NCI-H1436 (cell line): ENCODE results near the gene DDX41.

ENCODE experiments used
- DNase-seq: peaks from one replicate; lab custom pipeline; 2025; lab: John Stamatoyannopoulos, UW

Gene DDX41

DNA sequence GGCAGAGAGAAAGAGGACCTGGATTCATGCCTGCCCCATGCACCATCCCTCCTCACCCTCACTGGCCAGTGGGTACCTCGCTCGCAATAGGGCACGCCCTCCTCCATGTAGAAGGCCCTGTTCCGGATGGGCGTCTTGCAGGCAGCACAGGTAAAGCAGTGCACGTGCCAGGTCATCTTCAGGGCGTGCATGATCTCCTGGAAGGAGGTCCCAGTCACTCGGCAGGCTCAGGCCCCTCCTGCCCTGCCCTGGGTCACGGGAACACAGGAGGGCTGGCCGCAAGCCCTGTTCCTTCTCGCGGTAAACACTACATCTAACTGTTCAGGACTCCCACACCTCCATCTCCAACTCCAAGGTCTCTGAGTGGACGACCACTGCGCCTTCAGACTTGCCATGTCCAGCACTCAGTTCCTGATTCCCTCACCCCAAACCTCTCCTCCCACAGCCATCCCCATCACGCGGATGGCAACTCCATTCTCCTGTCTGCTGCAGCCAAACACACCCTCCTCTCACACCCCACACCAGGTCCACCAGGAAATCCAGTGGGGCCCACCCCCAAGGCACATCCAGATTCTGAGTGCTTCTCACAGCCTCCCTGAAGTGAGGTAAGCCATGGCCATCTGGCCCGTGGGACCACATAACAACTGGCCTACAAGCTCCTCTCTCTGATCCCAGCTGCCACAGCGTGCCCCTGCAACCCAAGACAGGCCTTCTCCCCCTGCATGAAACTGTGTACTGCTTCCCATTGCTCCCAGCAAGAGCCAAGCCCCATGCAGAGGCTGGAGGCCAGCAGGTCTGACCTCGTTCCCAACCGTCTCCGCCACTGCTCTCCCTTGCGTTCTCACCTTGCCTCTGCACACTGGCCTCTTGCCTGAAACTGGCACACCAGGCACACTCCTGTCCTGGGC lies 32.5 kb downstream of the DDX41 start:
- no peak for DNase-seq

DNA sequence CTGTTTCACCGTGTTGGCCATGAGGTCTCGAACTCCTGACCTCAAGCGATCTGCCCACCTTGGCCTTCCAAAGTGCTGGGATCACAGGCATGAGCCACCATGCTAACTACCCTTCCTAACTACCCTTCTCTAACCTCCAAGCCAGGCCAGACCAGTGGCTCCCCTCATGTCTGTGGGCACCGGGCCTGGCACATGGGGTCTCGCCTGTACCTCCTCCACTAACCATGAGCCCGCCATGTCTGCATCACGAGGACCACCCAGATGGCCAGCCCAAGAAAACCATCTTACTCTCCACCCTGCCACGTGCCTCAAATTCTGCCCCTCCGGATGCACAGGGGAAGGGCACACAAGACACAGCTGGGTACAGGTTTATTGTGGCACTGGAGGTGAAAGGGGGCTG lies 33.7 kb downstream of the DDX41 start:
- no peak for DNase-seq

DNA sequence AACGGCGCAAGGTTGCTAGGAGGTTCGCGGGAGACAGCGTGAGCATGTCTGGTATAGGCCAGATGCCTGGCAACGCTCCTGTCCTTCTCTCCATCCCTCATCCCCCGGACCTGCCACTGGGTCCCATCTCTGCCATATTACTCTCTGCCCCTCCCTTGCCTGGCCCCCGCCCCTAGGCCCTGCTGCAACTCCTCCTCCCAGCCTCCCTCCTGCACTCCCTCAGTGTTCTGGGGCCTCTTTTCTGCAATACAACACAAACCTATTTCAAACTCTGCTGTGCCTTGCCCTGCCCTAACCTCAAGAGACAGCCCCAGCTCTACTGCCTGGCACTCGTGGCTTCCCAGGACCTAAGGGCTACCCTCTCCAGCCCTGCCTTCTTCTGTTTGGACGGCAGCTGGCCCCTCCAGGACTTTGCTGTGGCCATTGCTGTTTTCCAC lies 34.4 kb downstream of the DDX41 start:
- no peak for DNase-seq

DNA sequence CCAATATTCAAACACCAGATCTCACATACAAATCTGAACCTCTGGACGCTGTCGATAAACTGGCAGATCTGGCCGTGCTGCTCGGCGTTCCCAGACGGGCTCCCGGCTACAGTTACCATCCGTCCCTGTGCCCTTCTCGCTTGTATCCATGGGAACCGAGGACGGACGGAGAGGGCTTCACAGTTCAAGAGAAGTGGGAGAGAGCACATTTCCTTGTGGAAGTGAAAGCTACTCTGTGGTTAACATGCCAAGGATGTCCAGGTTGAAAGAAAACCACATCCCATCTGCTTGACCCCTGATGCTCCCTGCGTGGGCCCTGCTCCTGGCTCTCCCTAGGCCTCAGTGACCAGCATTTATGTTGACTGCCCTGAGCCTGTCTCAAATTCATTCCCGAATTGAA lies 37.0 kb downstream of the DDX41 start:
- no peak for DNase-seq

DNA sequence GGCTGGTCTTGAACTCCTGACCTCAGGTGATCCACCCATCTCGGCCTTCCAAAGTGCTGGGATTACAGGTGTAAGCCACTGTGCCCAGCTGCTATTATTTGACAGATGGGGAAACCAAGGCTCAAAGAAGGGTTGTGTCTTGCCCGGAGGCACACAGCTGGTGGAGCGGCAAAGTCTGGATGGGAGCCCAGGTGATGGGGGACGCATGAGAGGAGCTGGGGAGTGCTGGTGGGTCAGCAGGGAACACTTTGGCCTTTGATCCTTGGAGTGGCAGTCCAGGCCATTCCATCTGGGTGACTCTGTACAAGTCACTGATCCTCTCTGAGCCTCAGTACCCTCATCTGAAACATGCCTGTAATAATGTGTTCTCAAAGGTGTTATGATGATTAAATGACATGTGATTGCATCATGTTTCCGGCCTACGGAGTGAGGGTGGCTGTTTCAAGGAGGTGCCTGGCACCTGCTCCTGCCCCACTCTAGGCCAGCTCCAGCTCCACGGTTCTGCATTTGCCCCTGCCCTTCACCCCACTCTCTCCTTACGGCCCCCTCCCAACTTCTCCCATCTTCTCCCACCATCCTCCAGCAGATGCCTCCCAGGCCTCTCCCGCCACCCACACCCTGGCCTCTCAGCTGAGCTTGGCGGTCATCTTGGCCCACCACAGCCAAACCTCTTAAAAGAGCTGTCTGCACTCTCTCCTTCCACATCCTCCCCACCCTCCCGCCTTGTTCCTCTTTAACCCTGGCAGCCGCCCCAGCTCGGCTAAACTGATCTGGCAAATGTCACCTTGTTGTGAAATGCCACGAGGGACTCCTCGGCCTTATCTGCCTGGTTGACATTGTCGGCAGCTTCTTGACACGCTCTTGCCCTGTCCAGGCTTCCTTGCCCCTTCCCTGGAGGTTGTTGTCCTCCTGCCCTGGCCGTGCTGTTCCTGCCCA lies 37.8 kb downstream of the DDX41 start:
- no peak for DNase-seq

DNA sequence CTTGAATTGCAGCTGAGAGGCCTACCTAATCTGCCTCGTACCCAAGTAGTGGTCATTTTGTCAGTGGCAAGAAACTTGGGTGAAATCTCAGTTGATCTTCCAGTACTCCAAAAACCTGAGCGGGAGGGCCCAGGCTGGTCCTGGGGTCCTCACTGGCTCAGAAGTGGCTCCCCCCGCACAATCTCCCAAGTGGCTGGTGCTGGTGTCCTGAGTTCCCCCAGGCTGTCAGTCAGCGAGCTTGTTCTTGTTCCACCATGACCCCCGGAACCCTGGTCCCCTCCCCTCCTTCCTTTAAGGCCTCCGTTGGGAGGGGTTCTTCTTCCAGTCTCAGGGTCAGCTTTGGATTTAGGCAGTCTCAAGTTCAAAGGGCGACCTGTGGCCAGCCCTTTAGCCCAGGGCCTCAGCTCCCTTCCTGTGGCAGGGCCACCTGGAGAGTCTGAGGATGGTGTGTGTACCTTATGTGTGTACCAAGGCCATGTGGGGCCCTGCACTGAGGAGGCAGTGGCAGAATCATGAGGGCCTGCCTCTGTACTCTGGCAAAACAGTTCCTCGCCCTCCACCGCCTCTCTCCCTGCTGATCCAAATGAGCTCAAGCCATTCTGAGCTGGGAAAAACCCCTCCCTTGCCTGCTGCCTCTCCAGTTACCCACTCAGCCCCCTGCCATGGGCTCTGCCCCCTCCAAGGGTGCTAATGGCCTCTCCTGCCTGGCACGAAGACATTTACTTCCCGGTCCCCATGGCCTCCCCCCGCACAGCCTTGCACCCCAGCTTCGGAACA lies 38.9 kb downstream of the DDX41 start:
- DNase-seq: no peak

DNA sequence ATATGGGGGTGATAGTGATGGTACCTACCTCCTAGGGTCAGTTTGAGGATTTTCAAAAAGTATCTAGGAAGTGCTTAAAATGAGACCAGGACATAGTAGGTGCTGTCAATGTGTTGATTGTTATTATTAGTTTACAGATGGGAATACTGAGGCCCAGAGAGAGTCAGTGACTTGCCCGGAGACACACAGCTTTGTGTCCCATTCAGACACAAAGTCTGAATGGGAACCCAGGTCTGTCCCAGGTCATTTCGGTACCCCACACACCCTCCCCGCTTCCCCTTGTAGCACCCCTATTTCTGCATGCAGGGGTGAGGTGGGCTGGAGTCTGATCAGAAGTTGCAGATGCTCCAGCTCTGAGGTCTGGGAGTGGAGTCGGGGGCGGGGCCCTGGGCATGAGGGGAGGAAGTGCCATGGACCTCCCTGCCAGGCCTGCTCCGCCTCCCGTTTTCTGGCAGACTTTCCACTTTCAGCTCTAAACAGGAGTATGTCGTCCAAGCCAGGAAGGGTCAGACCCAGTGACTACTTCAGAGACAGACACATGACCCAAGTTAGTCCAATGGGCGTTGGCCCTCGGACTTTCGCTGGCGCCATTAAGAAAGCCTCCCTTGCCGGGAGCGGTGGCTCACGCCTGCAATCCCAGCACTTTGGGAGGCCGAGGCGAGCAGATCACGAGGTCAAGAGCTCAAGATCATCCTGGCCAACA lies 40.1 kb downstream of the DDX41 start:
- no peak for DNase-seq

DNA sequence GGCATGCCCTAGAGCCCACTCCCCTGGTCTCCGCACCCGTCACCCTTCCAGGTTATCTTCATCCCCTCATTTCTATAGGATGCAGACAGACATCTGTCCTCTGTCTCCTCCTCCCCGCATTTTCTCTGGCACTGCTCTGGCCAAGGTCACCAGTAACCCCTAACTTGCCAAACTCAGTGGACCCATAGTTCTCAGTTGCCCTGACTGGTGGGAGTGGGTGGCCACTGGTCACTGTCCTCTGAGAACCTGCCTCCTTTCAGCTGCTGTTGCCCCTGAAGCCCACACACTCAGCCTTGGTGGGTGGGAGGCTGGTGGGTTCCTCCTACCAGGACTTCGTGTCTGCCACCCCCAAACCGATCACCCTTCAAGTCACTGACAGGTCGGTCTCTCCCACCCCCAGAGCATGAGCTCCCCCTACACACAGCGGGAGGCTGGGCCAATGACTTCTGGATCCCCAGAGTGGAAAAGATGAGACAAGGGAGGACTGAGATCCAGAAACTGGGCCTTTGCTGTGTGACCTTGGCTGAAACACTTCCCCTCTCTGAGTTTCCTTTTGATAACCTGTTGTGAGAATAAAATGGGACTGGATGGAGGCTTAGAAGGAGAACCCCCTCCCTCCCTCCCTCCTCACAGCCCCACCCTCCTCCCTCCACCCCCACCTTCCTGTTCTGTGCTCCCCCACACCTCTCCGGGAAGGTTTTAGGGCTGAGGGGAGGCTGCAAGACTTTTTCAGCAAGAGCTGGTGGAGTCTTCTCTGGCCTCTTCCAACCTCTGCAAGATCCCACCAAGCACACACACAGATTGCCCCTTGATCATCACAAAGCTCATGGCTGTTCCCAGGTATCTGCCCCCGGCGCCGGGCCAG lies 41.0 kb downstream of the DDX41 start:
- no peak for DNase-seq

DNA sequence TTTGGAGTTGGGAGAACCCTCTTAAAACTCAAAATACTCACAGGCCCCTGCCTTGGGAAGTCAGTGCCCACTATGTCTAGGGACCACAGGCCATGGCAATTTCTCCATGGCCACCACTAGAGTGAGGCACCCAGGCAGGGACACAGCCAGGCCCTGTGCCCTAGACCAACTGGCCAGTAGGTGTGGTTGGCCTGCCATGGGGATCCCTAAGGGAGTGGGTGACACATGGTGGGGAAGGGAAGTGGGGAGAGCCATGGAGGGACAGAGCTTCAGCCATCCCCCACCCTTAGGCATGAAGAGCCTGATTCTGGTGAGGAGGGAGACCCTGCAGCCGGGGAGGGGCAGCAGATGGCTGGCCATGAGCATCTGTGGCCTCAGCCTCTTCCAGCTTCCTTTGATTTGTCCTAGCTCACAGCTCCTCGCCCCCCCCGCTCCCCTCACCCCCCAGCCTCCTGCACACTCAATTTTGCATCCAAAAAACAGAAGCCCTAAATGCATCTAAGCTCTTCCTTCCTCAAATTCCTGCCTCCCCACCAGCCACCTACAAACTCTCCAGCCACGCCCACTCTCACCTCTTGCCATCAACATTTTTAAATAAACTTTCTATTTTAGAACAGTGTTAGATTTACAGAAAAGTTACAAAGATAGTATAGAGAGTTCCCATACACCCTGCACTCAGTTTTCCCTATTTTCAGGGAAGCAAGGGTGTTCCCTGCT lies 41.8 kb downstream of the DDX41 start:
- no peak for DNase-seq

DNA sequence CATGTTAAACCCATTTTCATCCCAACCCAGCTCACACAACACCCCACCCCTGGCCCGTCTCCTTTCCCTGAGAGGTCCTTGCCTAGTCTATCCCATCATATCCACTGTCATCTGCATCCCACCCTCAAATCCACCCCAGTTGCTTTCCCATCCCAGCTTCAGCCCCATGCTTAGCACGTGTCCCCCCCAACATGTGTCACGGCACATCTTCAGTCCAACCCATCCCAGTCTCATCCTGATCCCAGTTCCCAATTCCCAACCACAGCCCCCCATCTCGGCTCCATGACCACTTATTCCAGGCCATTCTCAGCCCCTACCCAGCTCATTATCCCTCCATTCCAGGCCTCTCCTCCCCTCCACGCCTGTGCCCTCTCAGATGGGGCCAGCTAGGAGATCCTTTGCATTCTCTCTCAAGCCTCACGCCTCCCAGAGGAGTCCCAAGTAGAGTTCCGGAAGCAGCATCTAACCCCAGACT lies 42.7 kb downstream of the DDX41 start:
- DNase-seq: no peak

DNA sequence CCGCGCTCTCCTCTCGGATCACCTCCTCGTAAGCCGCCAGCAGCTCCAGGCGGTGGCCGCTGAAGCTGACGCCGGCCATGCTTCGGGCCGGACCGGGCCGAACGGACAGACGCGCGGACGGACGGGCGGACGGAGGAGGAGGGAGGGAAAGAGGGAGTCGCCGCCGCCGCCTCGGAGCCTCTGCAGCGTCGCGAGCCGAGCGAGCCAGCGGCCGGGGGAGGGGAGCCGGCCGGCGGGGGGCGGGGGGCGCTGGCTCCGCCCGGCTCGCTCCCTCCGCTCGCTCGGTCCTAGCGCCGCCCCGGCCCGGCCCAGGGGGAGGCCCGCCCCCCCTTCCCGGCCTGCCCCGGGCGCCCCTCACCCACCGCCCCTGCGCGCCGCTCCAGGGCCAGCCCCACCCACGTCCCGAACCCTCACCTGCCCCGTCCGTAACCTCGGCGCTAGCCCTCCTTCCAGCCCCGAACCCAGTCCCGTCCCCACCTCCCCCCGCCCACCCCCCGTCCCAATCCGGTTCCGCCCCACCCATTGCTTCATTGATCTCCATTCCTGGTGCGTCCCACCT lies 43.2 kb downstream of the DDX41 start, which contains the start of gene DBN1:
DBN1 (minus strand) TSS at position 192 of the 559 bp plus-strand sequence; CDS start at position 79, 113 bp downstream.
- no peak for DNase-seq

DNA sequence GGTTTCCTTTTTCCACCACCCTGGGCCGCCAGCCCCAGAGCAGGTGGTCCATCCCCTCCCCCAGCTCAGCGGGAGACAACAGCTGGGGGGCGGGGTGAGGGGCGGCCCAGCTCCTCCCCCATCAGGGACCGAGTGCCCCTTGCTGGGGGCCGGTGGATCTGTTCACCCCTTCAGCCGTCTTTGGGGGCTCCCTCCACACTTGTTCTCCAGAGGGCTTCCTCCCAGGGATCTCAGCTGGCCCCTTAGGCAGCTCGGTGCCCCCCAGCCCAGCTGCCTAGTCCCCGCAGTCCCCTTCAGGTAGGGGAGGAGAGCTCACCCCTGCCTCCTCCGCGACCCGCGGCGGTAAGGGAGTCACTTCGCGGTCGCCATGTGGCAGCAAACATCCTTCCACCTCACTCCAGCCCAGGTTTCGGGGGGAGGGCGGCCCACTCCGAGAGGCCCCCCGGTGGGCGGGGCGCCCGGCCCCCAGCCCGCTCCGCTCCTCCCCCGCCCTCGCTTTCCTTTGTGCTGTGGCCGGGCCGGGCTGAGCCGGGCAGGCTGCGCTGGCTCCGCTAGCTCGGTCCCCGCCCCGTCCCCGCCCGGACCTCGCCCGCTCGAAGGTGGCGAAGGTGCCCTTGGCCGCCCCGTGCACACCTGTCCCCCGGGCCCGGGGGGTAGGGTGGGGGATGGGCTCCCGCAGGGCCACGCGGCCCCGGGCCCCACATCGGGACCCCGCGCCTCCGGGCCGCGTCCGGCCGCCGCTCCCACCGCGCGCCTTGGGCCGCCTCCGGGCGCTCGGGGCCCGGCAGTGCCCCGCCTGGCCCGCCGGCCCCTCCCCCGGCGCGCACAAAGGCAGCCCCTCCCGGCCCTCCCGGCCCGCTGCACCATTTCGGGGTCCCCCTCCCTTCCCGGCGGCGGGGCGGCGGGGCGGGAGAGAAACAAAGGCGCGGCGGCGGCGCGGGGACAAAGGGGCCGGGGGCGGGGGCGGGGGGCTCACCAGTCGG lies 44.0 kb downstream of the DDX41 start:
- DNase-seq: no peak

DNA sequence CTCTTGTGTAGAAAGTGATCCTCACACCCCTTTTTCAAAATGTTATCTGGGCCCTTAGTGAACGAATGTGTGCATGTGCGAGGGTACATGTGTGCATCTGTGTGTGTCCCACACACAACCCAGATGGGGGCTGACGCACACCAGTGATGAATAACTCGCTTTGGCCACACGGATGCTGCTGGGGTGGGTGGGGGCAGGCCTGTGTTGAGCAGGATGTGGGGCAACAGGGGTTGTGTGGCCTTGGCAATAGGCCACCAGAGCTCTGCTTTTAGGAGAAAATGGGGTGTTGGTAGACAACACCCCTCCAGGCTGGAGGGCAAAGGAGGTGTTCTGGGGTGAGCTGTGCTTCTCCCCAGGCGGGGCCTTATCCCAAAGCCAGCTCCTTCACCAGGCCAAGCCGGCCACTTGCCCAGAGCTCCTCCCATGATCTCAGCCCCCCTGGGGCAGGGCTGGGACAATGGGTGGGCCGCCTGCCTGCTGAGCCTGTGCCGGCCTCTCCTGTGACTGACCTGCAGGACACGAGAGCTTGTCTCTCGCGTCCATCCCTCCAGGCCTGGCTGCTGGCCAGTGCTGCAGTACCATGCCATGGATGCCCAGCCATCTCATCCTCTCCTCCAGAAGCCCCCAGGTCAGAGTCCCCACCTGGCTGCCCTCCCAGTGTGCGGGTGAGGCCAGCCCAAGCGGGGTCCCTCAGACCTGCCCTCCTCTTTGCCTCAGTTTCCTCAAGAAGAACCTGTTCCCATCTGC lies 45.0 kb downstream of the DDX41 start:
- DNase-seq: no peak

DNA sequence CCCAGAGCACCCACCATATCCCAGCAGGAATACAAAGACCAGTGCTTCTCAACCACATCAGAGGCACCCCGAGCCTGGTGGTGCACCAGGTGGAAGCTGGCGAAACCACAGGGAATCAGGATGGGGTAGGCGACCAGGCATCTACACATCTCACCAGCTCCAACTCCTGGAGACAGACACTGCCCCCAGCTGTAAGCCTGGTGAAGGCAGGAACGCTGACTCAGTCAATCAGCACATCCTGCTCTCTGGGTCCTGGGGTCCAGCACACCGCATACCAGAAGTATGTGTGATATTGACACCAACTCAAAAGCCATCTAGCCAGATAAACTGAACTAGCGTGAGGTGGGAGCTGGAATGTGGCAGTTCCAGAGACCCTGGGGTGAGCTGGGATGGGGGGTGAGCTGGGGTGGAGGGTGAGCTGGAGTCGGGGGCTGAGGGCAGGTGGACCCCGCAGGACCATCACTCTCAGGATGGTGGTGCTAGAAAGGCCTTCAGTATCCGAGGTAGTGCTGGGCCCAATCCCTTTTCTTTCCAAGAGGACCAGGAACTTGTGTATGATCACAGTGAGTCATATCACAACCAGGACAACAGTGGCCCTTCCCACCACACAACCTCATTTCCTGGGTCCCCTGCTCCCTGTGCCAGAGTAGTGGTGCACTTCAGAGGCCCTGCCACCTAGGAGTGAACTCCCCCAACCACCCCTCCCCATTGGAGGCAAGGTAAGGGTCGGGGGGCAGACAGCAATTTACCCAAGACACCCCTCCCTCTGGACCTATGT lies 45.8 kb downstream of the DDX41 start:
- DNase-seq: no peak

DNA sequence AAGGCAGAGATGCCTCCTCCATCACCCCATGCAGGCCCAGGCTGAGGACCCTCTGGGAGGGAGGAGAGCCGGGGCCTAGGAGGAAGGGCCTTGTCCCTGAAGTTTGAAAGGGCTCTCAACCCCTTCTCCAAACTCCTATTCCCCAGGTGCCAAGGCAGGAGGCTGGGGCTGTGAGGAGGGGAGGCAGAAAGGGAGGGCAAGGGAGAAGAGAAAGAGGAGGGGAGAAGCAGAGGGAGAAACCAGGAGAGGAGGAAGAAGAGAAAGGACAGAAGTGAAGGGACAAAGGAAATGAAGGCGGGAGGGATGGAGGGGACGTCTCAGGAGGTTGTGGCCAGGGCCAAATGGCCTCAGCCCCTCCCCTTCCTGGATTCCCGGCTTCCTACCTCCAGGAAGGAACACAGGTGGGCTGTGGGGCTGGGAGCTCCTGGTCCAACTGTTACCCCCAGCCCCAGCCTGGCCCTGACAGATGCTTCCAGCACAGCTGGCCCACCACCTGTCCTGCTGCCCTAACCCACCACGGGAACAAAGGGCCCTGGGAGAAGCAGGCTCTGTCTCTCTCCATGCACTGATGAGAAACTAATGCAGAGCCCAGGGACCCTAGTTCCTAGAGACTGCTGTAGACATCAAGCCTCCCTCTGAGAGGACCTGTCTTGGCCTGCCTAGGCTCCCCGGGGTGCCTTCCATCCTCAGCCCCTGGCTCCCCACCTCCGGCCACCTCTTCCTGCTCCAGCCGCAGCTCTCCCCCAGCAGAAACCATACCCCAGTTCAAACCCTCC lies 46.8 kb downstream of the DDX41 start:
- no peak for DNase-seq
